Chondrocyte (in vitro differentiated cells): Measurements from ENCODE around the gene RPH3AL. TPM values are rescaled to one million over a fixed set of nuclear protein-coding genes. Genes with fewer than 3 reads are reported as not detected.

ENCODE experiments used
- DNase-seq: peaks from one replicate; pipeline ENCODE4 v3.0.0; 2021; ENCODE audit warnings: mixed read lengths, low spot score
- H3K27ac Mint-ChIP-seq: one replicate; pipeline ENCODE4 v1.8.0; 2021; ENCODE audit warnings: mild to moderate bottlenecking, moderate library complexity, mixed read lengths; ENCODE audit not compliant: unreplicated experiment
- H3K27me3 Mint-ChIP-seq: 2 replicates; pipeline ENCODE4 v1.8.0; 2021; ENCODE audit warnings: low read depth, mixed read lengths
- H3K36me3 Mint-ChIP-seq: 2 replicates; pipeline ENCODE4 v1.8.0; 2021; ENCODE audit warnings: low read depth, mixed read lengths
- H3K4me1 Mint-ChIP-seq: 2 replicates; pipeline ENCODE4 v1.8.0; 2021; ENCODE audit warnings: low read depth, mild to moderate bottlenecking, mixed read lengths
- H3K4me3 Mint-ChIP-seq: one replicate; pipeline ENCODE4 v1.8.0; 2021; ENCODE audit warnings: mild to moderate bottlenecking, moderate library complexity, mixed read lengths; ENCODE audit not compliant: unreplicated experiment
- H3K9me3 Mint-ChIP-seq: 2 replicates; pipeline ENCODE4 v1.8.0; 2021; ENCODE audit warnings: low read depth, mixed read lengths
- CTCF ChIP-seq: fragments of 200-600 bp; sonication (generic); IDR thresholded peaks from 2 replicates; pipeline ENCODE4 v1.5.0; 2021; ENCODE audit warnings: antibody characterized with exemption, mild to moderate bottlenecking, moderate library complexity
- total RNA-seq: library from RNA; stranded (reverse); gene quantifications from 3 replicates; pipeline ENCODE4 v1.2.1, GENCODE V29; 2021

The RPH3AL gene
- total RNA-seq, 1 donor from 2014 or later = 4.1 TPM

GRCh38 chr17:339193-340061 lies 13.2 kb downstream of the RPH3AL start:
- no peak for DNase-seq
- no peak overlapping the region for H3K4me3 Mint-ChIP-seq
- H3K4me1 Mint-ChIP-seq = peaks cover 16% of the 10 kb centered on the region
- H3K27ac Mint-ChIP-seq = no peak overlapping the region
- H3K9me3 Mint-ChIP-seq = peaks cover 3% of the 10 kb centered on the region
- TF ChIP-seq CTCF = no peak
- H3K36me3 Mint-ChIP-seq = peaks cover 1% of the 10 kb centered on the region
- H3K27me3 Mint-ChIP-seq = peaks cover 7% of the 10 kb centered on the region

GRCh38 chr17:338442-339192 lies 14.0 kb downstream of the RPH3AL start:
- no peak overlapping the region for H3K27ac Mint-ChIP-seq
- no peak for DNase-seq
- no peak overlapping the region for H3K4me3 Mint-ChIP-seq
- H3K27me3 Mint-ChIP-seq = peaks cover 7% of the 10 kb centered on the region
- H3K4me1 Mint-ChIP-seq = peaks cover 23% of the 10 kb centered on the region
- H3K36me3 Mint-ChIP-seq = no peaks in the 10 kb centered on the region
- TF ChIP-seq CTCF = no peak
- no peaks in the 10 kb centered on the region for H3K9me3 Mint-ChIP-seq

GRCh38 chr17:337866-338265 lies 14.7 kb downstream of the RPH3AL start:
- Mint-ChIP-seq H3K4me1 (peaks cover 30% of the 10 kb centered on the region), H3K36me3 (no peaks in the 10 kb centered on the region), H3K27me3 (peaks cover 7% of the 10 kb centered on the region), H3K27ac (no peak overlapping the region), H3K4me3 (no peak overlapping the region), H3K9me3 (no peaks in the 10 kb centered on the region)
- no peak for TF ChIP-seq CTCF
- no peak for DNase-seq

GRCh38 chr17:337453-337852 lies 15.2 kb downstream of the RPH3AL start:
- peaks cover 35% of the 10 kb centered on the region for H3K4me1 Mint-ChIP-seq
- peaks cover 7% of the 10 kb centered on the region for H3K27me3 Mint-ChIP-seq
- no peak overlapping the region for H3K27ac Mint-ChIP-seq
- no peak for TF ChIP-seq CTCF
- no peaks in the 10 kb centered on the region for H3K9me3 Mint-ChIP-seq
- no peaks in the 10 kb centered on the region for H3K36me3 Mint-ChIP-seq
- H3K4me3 Mint-ChIP-seq = no peak overlapping the region
- no peak for DNase-seq

- DNase-seq = no peak
- peaks cover 6% of the 10 kb centered on the region for H3K27me3 Mint-ChIP-seq
- TF ChIP-seq CTCF = no peak
- no peaks in the 10 kb centered on the region for H3K36me3 Mint-ChIP-seq
- peaks cover 39% of the 10 kb centered on the region for H3K4me1 Mint-ChIP-seq
- no peak overlapping the region for H3K4me3 Mint-ChIP-seq
- no peaks in the 10 kb centered on the region for H3K9me3 Mint-ChIP-seq
- H3K27ac Mint-ChIP-seq = no peak overlapping the region
These were observed 15.6 kb downstream of the RPH3AL start for GRCh38 chr17:337022-337420.
